Stomach (tissue), 9 donors: ENCODE data around the gene LGALS7B. TPM values are rescaled to one million over a fixed set of nuclear protein-coding genes. Genes with fewer than 3 reads are reported as not detected.

Source experiments
- DNase-seq, 2 donors: peaks; one replicate each; pipeline versions ENCODE4 v3.0.0 to v3.0.0-alpha.2; 2013 to 2019
- H3K27ac ChIP-seq, 5 donors: fragments of 200-600 bp in 4 of 5; sonication (generic) in 4 of 5; one replicate each; pipeline ENCODE4 v1.5.1; 2013 to 2019; ENCODE audit warnings: mild to moderate bottlenecking in 1 of 5, moderate library complexity in 1 of 5
- H3K27me3 ChIP-seq, 3 donors: fragments of 200-600 bp; sonication (generic); one replicate each; pipeline ENCODE4 v1.5.1; 2017 to 2019; ENCODE audit warnings: mixed run types in 1 of 3
- H3K36me3 ChIP-seq, 4 donors: fragments of 200-600 bp; sonication (generic); 1 replicate in 3 of 4; 2 replicates in 1 of 4; pipeline ENCODE4 v1.5.1; 2016 to 2019
- H3K4me1 ChIP-seq, 4 donors: fragments of 200-600 bp; sonication (generic); one replicate each; pipeline ENCODE4 v1.5.1; 2016 to 2019
- H3K4me3 ChIP-seq, 4 donors: fragments of 200-600 bp; sonication (generic) in 3 of 4; one replicate each; pipeline ENCODE4 v1.5.1; 2016 to 2019; ENCODE audit warnings: mild to moderate bottlenecking in 1 of 4
- H3K9me3 ChIP-seq, 4 donors: fragments of 200-600 bp; sonication (generic); one replicate each; pipeline ENCODE4 v1.5.1; 2016 to 2019
- CTCF ChIP-seq, 7 experiments: fragments of 450-650 bp in 4 of 7; fragments of 200-600 bp in 3 of 7; sonication (generic) in 3 of 7; IDR thresholded peaks; one replicate each; pipeline ENCODE4 v1.5.1; 2016 to 2019; ENCODE audit warnings: antibody characterized with exemption in 7 of 7, control low read depth in 2 of 7, mild to moderate bottlenecking in 1 of 7
- EP300 ChIP-seq: sonication (generic); formaldehyde crosslinking; IDR thresholded peaks from one replicate; pipeline ENCODE4 v1.6.1; 2017; ENCODE audit warnings: antibody characterized with exemption
- POLR2A ChIP-seq, 4 donors: fragments of 450-650 bp; IDR thresholded peaks; one replicate each; pipeline ENCODE4 v1.6.1; 2016; ENCODE audit warnings: antibody characterized with exemption in 4 of 4, control low read depth in 2 of 4, mild to moderate bottlenecking in 1 of 4, moderate library complexity in 1 of 4
- POLR2AphosphoS5 ChIP-seq, 3 donors: sonication (generic); formaldehyde crosslinking; IDR thresholded peaks; one replicate each; pipeline ENCODE4 v1.6.1; 2016; ENCODE audit warnings: antibody characterized with exemption in 3 of 3
- WGBS, 5 donors: extraction: QIAGEN DNeasy Blood & Tissue Kit in 3 of 5; methylation state at CpG; one replicate each; pipeline versions ENCODE4 v1.1.5 to v1.1.7; 2013 to 2018; 5-methylcytosine and 5-hydroxymethylcytosine counted together
- intact Hi-C: fragments of 100-400 bp; cut with DNase I; formaldehyde crosslinking; loops from one replicate; pipeline ENCODE4 v1.15.1; 2023; ENCODE audit warnings: low total_unique reads
- polyA plus RNA-seq, 3 donors: library from polyadenylated mRNA; stranded (reverse); fragments of 200-250 nt; gene quantifications; one replicate each; pipeline ENCODE4 v1.2.3, GENCODE V29; 2013
- total RNA-seq, 5 donors: library from RNA; depleted of rRNA; stranded (reverse); fragments of >200 nt; gene quantifications; one replicate each; pipeline versions ENCODE4 v1.1.0 to v1.2.3, GENCODE V29; 2014 to 2016
- donor health status: healthy with polysubstance abuse.
- donor health status: Bipolar disorder and iron deficiency.
- donor health status: healthy.

The LGALS7B gene
- total and polyA plus RNA-seq, 8 donors: 3.6 to 980 (median 4.6) TPM; not detected in 5

- no peak for TF ChIP-seq CTCF (IDR thresholded peaks at IDR 0.05)
- TF ChIP-seq EP300: peak; percentile 30
- TF ChIP-seq POLR2AphosphoS5 (IDR thresholded peaks at IDR 0.05): peak; percentile 20 to 71 (median 25)
- TF ChIP-seq POLR2A (IDR thresholded peaks at IDR 0.05): no peak
- H3K27me3 ChIP-seq: no peaks in the 10 kb centered on the region
- peak; percentile 88 for DNase-seq
- peaks cover 24 to 74% (median 56%) of the 10 kb centered on the region in 4 donors for H3K4me1 ChIP-seq
- peak overlapping the region; percentile 69 to 74 (median 73) for H3K4me3 ChIP-seq
- intact Hi-C loops: no loop called here
- 0 to 3% (median 1%) methylated on average over 5 to 16 of the region's 16 CpGs for WGBS, 5 donors
- H3K27ac ChIP-seq: peak overlapping the region; percentile 91 to 97 (median 96)
- peaks cover 27 to 57% (median 55%) of the 10 kb centered on the region in 4 donors for H3K36me3 ChIP-seq
- H3K9me3 ChIP-seq: no peaks in the 10 kb centered on the region
Measured at GRCh38 chr19:38831142-38831605, 42.2 kb downstream of the LGALS7B start.

- H3K4me1 ChIP-seq: peaks cover 36 to 77% (median 60%) of the 10 kb centered on the region in 4 donors
Measured at GRCh38 chr19:38833092-38833425, 44.1 kb downstream of the LGALS7B start.

GRCh38 chr19:38834104-38834490 lies 45.1 kb downstream of the LGALS7B start:
- Histone ChIP-seq H3K4me1 (peaks cover 47 to 77% (median 65%) of the 10 kb centered on the region in 4 donors), H3K36me3 (peaks cover 47 to 58% (median 56%) of the 10 kb centered on the region in 4 donors), H3K27ac (peak overlapping the region in 2 of 5 donors; percentile 78 to 97), H3K9me3 (no peaks in the 10 kb centered on the region), H3K4me3 (no peak overlapping the region), H3K27me3 (no peaks in the 10 kb centered on the region)
- intact Hi-C loops: no loop called here
- WGBS, 5 donors: 88 to 98% (median 96%) methylated on average over 4 of the region's 4 CpGs
- no peak for TF ChIP-seq EP300
- no peak for TF ChIP-seq CTCF (IDR thresholded peaks at IDR 0.05)
- TF ChIP-seq POLR2A (IDR thresholded peaks at IDR 0.05): no peak
- TF ChIP-seq POLR2AphosphoS5 (IDR thresholded peaks at IDR 0.05): no peak
- DNase-seq: no peak

More at GRCh38 chr19:38833092-38833425, 44.1 kb downstream of the LGALS7B start:
- 88 to 95% (median 91%) methylated on average over 7 of the region's 7 CpGs for WGBS, 5 donors
- peak overlapping the region in 4 of 5 donors; percentile 94 to 97 (median 96) for H3K27ac ChIP-seq
- DNase-seq: no peak
- H3K4me3 ChIP-seq: no peak overlapping the region
- H3K36me3 ChIP-seq: peaks cover 44 to 58% (median 56%) of the 10 kb centered on the region in 4 donors
- H3K9me3 ChIP-seq: no peaks in the 10 kb centered on the region
- H3K27me3 ChIP-seq: no peaks in the 10 kb centered on the region
- intact Hi-C loops: no loop called here
- no peak for TF ChIP-seq POLR2A (IDR thresholded peaks at IDR 0.05)
- no peak for TF ChIP-seq CTCF (IDR thresholded peaks at IDR 0.05)
- TF ChIP-seq POLR2AphosphoS5 (IDR thresholded peaks at IDR 0.05): no peak
- no peak for TF ChIP-seq EP300

- no peaks in the 10 kb centered on the region for H3K9me3 ChIP-seq
- WGBS, 5 donors: 93 to 97% (median 95%) methylated on average over 6 of the region's 6 CpGs
- intact Hi-C loops: no loop called here
- H3K4me1 ChIP-seq: peaks cover 52 to 77% (median 68%) of the 10 kb centered on the region in 4 donors
- no peak for DNase-seq
- H3K27me3 ChIP-seq: no peaks in the 10 kb centered on the region
- no peak overlapping the region for H3K4me3 ChIP-seq
- peak overlapping the region in 4 of 5 donors; percentile 52 to 97 (median 66) for H3K27ac ChIP-seq
- H3K36me3 ChIP-seq: peaks cover 47 to 59% (median 57%) of the 10 kb centered on the region in 4 donors
- no peak for TF ChIP-seq POLR2AphosphoS5 (IDR thresholded peaks at IDR 0.05)
- TF ChIP-seq EP300: no peak
- no peak for TF ChIP-seq POLR2A (IDR thresholded peaks at IDR 0.05)
- no peak for TF ChIP-seq CTCF (IDR thresholded peaks at IDR 0.05)
Measured at GRCh38 chr19:38834590-38834989, 45.6 kb downstream of the LGALS7B start.
